ENCODE measurements around the gene CCER1.
"Not testable (repeated sequence)": the region's sequence is repeated elsewhere in the genome, so short reads cannot be mapped to it uniquely, and the experiment has no call there.

The CCER1 gene

GRCh38 chr12:90991952-90992465, 37.0 kb upstream of the CCER1 start:
- DNase-seq (ENCODE audit: low read depth) = no peak
- TF ChIP-seq CTCF (IDR thresholded peaks at IDR 0.05; ENCODE audit: low read depth, low read length) (no peak), MAX (IDR thresholded peaks at IDR 0.05; ENCODE audit: low read depth, low read length) (no peak), POLR2A (IDR thresholded peaks at IDR 0.05; ENCODE audit: extremely low read depth, insufficient read length) (no peak), MYC (IDR thresholded peaks at IDR 0.05; ENCODE audit: low read depth, low read length) (no peak)
- no peak overlapping the region for H3K4me3 ChIP-seq (ENCODE audit: low read depth, low read length)

GRCh38 chr12:90990611-90991010, 35.6 kb upstream of the CCER1 start:
- H3K4me3 ChIP-seq (ENCODE audit: low read depth, low read length) = no peak overlapping the region
- DNase-seq (ENCODE audit: low read depth) = no peak
- TF ChIP-seq POLR2A (IDR thresholded peaks at IDR 0.05; ENCODE audit: extremely low read depth, insufficient read length) = no peak
- TF ChIP-seq CTCF (IDR thresholded peaks at IDR 0.05; ENCODE audit: low read depth, low read length) = no peak
- no peak for TF ChIP-seq MYC (IDR thresholded peaks at IDR 0.05; ENCODE audit: low read depth, low read length)
- no peak for TF ChIP-seq MAX (IDR thresholded peaks at IDR 0.05; ENCODE audit: low read depth, low read length)

GRCh38 chr12:90989686-90990111, 34.7 kb upstream of the CCER1 start:
- no peak for DNase-seq (ENCODE audit: low read depth)
- no peak for TF ChIP-seq POLR2A (IDR thresholded peaks at IDR 0.05; ENCODE audit: extremely low read depth, insufficient read length)
- no peak for TF ChIP-seq CTCF (IDR thresholded peaks at IDR 0.05; ENCODE audit: low read depth, low read length)
- no peak overlapping the region for H3K4me3 ChIP-seq (ENCODE audit: low read depth, low read length)

GRCh38 chr12:90987520-90987919, 32.5 kb upstream of the CCER1 start:
- no peak for DNase-seq (ENCODE audit: low read depth)
- TF ChIP-seq CTCF (IDR thresholded peaks at IDR 0.05; ENCODE audit: low read depth, low read length) = peak; percentile 19
- TF ChIP-seq POLR2A (IDR thresholded peaks at IDR 0.05; ENCODE audit: extremely low read depth, insufficient read length) = no peak
- H3K4me3 ChIP-seq (ENCODE audit: low read depth, low read length) = no peak overlapping the region

- DNase-seq (ENCODE audit: low read depth) = no peak
- no peak overlapping the region for H3K4me3 ChIP-seq (ENCODE audit: low read depth, low read length)
- no peak for TF ChIP-seq POLR2A (IDR thresholded peaks at IDR 0.05; ENCODE audit: extremely low read depth, insufficient read length)
- TF ChIP-seq MYC (IDR thresholded peaks at IDR 0.05; ENCODE audit: low read depth, low read length) = no peak
- TF ChIP-seq CTCF (IDR thresholded peaks at IDR 0.05; ENCODE audit: low read depth, low read length) = no peak
- no peak for TF ChIP-seq MAX (IDR thresholded peaks at IDR 0.05; ENCODE audit: low read depth, low read length)
These were observed 32.1 kb upstream of the CCER1 start for GRCh38 chr12:90987101-90987500.

- not testable (repeated sequence) for DNase-seq (ENCODE audit: low read depth); H3K4me3 ChIP-seq (ENCODE audit: low read depth, low read length)
These were observed 30.4 kb upstream of the CCER1 start for GRCh38 chr12:90985331-90985730.
